ENCODE measurements around the gene CD40LG.

The CD40LG gene

DNA sequence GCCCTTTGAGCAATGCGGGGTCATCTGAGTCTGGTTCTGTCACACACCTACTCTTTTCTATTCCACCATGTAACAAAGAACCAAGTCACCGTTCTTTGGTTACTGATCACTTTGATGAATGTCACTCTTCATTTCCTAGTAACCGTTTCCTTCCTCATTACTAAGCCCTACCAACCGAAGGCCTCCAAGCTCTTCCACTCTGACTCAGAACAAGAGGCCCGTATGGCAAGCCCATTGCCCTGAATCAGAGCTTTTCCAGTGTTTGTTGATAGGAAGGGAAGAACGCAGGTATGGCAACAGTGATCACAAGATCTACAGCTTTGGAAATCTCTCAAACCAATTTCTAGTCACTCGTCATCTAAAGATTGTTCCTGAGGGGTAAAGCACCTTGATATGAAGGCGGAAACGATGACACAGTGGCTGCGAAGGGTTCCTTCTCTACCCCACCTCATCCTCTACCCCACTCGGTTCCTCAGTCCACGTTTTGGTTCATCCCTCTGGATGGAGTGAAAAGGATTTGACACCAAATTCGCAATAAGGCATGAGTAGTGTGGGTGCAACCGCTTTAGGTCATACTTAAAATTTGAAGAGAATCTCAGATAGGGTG, 28.0 kb upstream of the CD40LG start:
- no peak for DNase-seq (ENCODE audit: extremely low read depth, low read depth)
- TF ChIP-seq CTCF (IDR thresholded peaks at IDR 0.05; ENCODE audit: low read depth, low read length): no peak

- no peak for DNase-seq (ENCODE audit: extremely low read depth, low read depth)
- TF ChIP-seq CTCF (IDR thresholded peaks at IDR 0.05; ENCODE audit: low read depth, low read length): no peak
Observed at GRCh38 chrX:136620780-136621179, 27.2 kb upstream of the CD40LG start.

GRCh38 chrX:136622568-136622967, 25.4 kb upstream of the CD40LG start:
- no peak for DNase-seq (ENCODE audit: extremely low read depth, low read depth)
- no peak for TF ChIP-seq CTCF (IDR thresholded peaks at IDR 0.05; ENCODE audit: low read depth, low read length)

DNA sequence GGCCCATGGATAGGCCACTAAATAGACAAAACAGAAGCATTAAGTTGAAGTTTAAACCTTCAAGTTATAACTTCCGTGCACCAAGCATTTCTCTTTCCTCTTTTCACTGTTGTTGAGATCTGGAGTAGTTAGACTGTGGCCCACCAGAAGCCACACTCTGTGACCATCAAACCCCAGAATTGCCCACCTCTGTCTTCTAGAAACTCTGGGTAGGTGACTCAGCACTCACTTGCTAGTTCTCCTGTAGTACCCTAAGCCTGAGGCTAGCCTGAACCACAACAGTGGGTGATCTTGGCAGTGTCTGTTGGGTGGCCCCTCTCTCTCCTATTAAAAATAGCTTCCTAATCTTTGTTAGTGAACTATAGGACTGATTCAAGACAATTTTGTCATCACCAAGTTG, 24.6 kb upstream of the CD40LG start:
- TF ChIP-seq CTCF (IDR thresholded peaks at IDR 0.05; ENCODE audit: low read depth, low read length): no peak

DNA sequence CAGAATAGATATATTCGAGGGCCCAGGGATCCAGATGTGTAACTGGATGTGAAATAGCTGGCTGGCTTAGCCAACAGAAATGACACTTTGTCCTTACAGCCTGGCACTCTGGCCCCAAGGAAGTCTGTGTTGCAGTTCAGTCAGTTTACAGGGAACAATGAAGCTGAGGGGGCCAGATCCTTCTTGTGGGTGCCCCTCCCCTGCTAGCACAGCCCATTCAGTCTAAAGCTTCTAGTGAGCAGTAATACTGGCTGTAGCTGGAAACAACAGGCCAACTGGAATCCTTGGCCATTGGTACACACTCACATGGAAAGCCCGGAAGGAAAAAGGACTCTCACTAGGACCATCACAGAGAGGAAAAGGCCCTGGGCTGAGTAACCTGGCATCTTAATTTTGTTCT, 22.7 kb upstream of the CD40LG start:
- no peak for DNase-seq (ENCODE audit: extremely low read depth, low read depth)
- no peak for TF ChIP-seq CTCF (IDR thresholded peaks at IDR 0.05; ENCODE audit: low read depth, low read length)

More for the DNA sequence above, 24.6 kb upstream of the CD40LG start:
- DNase-seq (ENCODE audit: extremely low read depth, low read depth): no peak

DNA sequence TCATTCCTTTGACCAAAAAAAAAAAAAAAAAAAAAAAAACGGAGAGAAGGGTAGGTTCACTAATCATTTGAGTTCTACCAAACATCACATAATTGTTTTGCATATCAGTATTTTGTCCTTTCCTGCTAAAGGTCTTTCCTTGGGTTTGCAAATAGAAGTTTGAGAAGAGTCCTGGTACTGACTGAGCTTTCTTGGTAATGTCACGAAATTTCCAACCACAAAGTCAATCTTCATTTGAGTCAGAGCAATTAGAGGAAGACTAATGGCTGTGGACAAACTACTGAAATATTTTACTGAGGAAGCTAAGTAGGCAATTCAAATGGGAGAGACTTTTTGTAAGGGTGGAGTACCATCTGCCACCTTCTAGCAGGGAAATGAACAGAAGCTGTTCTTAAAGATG, 21.7 kb upstream of the CD40LG start:
- DNase-seq (ENCODE audit: extremely low read depth, low read depth): no peak
- no peak for TF ChIP-seq CTCF (IDR thresholded peaks at IDR 0.05; ENCODE audit: low read depth, low read length)

GRCh38 chrX:136626891-136627290, 21.1 kb upstream of the CD40LG start:
- TF ChIP-seq CTCF (IDR thresholded peaks at IDR 0.05; ENCODE audit: low read depth, low read length): no peak
- no peak for DNase-seq (ENCODE audit: extremely low read depth, low read depth)
